Esophagus muscularis mucosa (tissue), 3 donors: ENCODE results near the gene YTHDC1.

Experiments
- POLR2AphosphoS5 ChIP-seq, 2 donors: sonication (generic); formaldehyde crosslinking; IDR thresholded peaks; one replicate each; pipeline ENCODE4 v1.6.1; 2017; ENCODE audit warnings: antibody characterized with exemption in 2 of 2
- TF ChIP-seq, protein P1 (sequence below), 3 experiments: fragments of 200-600 bp in 2 of 3; fragments of 450-650 bp in 1 of 3; sonication (generic) in 2 of 3; IDR thresholded peaks; one replicate each; pipeline ENCODE4 v1.5.1; 2017 to 2019; ENCODE audit warnings: antibody characterized with exemption in 3 of 3, mild to moderate bottlenecking in 2 of 3, moderate library complexity in 1 of 3

DNA sequence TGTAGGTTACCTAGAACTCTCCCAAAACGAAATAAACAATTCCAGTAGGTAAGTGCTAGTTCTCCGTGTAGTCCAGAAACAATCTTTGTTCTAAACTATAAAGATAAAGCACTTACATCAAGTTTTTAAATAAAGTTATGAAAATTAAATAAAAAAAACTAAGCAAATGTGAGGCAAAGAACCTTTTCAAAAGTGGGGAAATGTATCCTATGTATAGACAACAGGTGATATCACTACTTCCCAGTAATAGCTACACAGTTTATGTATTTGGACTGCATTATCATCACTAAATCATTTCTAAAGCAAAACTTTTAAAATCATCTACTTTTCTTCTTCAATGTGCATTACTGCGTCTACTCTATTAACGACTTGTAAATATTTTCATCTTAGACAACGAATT lies 2.0 kb downstream of the YTHDC1 start:
- TF ChIP-seq, protein P1, sequence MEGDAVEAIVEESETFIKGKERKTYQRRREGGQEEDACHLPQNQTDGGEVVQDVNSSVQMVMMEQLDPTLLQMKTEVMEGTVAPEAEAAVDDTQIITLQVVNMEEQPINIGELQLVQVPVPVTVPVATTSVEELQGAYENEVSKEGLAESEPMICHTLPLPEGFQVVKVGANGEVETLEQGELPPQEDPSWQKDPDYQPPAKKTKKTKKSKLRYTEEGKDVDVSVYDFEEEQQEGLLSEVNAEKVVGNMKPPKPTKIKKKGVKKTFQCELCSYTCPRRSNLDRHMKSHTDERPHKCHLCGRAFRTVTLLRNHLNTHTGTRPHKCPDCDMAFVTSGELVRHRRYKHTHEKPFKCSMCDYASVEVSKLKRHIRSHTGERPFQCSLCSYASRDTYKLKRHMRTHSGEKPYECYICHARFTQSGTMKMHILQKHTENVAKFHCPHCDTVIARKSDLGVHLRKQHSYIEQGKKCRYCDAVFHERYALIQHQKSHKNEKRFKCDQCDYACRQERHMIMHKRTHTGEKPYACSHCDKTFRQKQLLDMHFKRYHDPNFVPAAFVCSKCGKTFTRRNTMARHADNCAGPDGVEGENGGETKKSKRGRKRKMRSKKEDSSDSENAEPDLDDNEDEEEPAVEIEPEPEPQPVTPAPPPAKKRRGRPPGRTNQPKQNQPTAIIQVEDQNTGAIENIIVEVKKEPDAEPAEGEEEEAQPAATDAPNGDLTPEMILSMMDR (IDR thresholded peaks at IDR 0.05): no peak
- TF ChIP-seq POLR2AphosphoS5 (IDR thresholded peaks at IDR 0.05): no peak
